B cell (primary cell): ENCODE data around the gene WNT11. TPM values are rescaled to one million over a fixed set of nuclear protein-coding genes. Genes with fewer than 3 reads are reported as not detected.

Source experiments
- ATAC-seq: fragments of 200-7000 bp; cut with Tn5 transposase; one replicate; pipeline ENCODE4 v1.10.0; 2021; ENCODE audit warnings: low read depth, mild to moderate bottlenecking, moderate number of reproducible peaks, moderate library complexity
- CTCF ChIA-PET: fragments of 350-600 bp; sonication (Branson Sonifier 250); formaldehyde crosslinking; loops from one replicate; lab custom pipeline; 2021; ENCODE audit warnings: antibody characterized with exemption, inconsistent platforms; lab: Charles Lee
- POLR2A ChIA-PET: fragments of 350-600 bp; sonication (Branson Sonifier 250); formaldehyde crosslinking; loops from one replicate; lab custom pipeline; 2021; ENCODE audit warnings: antibody characterized with exemption; lab: Charles Lee
- DNase-seq: peaks from one replicate; pipeline ENCODE4 v3.0.0; 2013
- H2AFZ ChIP-seq: 2 replicates; pipeline ENCODE4 v1.6.1; 2012; ENCODE audit warnings: mild to moderate bottlenecking, low read depth, low read length; ENCODE audit not compliant: insufficient read depth, poor library complexity, severe bottlenecking
- H3K27ac ChIP-seq, 2 donors: 1 replicate in 1 of 2; 2 replicates in 1 of 2; pipeline ENCODE4 v1.5.1; 2012 to 2013; ENCODE audit warnings: low read length in 2 of 2, mild to moderate bottlenecking in 2 of 2, moderate library complexity in 1 of 2
- H3K27me3 ChIP-seq, 4 experiments: fragments of 200-600 bp in 1 of 4; sonication (generic) in 1 of 4; replicated peaks in 1 of 4; 1 replicate in 2 of 4; 2 replicates in 2 of 4; pipeline versions ENCODE4 v1.6.1 to v1.7.0; 2013 to 2016; ENCODE audit warnings: low read length in 3 of 4, mild to moderate bottlenecking in 2 of 4, mixed read lengths in 1 of 4, moderate library complexity in 1 of 4; ENCODE audit not compliant: insufficient read depth in 4 of 4, control insufficient read depth in 3 of 4; ENCODE audit errors: control extremely low read depth in 1 of 4
- H3K36me3 ChIP-seq, 2 experiments: replicated peaks in 1 of 2; 1 replicate in 1 of 2; 2 replicates in 1 of 2; pipeline versions ENCODE4 v1.6.1 to v1.7.1; 2013; ENCODE audit warnings: low read length in 1 of 2; ENCODE audit not compliant: insufficient read depth in 2 of 2, control insufficient read depth in 1 of 2; ENCODE audit errors: control extremely low read depth in 1 of 2, extremely low read depth in 1 of 2
- H3K4me1 ChIP-seq, 2 donors: fragments of 200-600 bp in 1 of 2; sonication (generic) in 1 of 2; 1 replicate in 1 of 2; 2 replicates in 1 of 2; pipeline versions ENCODE4 v1.5.1 to v1.6.1; 2013 to 2017; ENCODE audit warnings: low read length in 2 of 2; ENCODE audit not compliant: control insufficient read depth in 2 of 2, insufficient read depth in 2 of 2
- H3K4me2 ChIP-seq: replicated peaks from 2 replicates; pipeline ENCODE3; 2012; ENCODE audit warnings: mild to moderate bottlenecking, low read depth, low read length; ENCODE audit not compliant: poor library complexity, severe bottlenecking
- H3K4me3 ChIP-seq, 5 experiments: fragments of 200-600 bp in 1 of 5; sonication (generic) in 1 of 5; 1 replicate in 3 of 5; 2 replicates in 2 of 5; pipeline versions ENCODE4 v1.5.1 to v1.7.0; 2011 to 2016; ENCODE audit warnings: low read length in 4 of 5, mild to moderate bottlenecking in 4 of 5, low read depth in 2 of 5, control low read depth in 1 of 5, moderate library complexity in 1 of 5; ENCODE audit not compliant: insufficient read depth in 1 of 5; ENCODE audit errors: control extremely low read depth in 1 of 5, extremely low read depth in 1 of 5
- H3K79me2 ChIP-seq: fragments of 200-600 bp; sonication (generic); one replicate; pipeline ENCODE4 v1.6.0; 2016; ENCODE audit warnings: low read length; ENCODE audit not compliant: control insufficient read depth, insufficient read depth
- H3K9ac ChIP-seq: fragments of 200-600 bp; sonication (generic); 2 replicates; pipeline ENCODE4 v1.6.1; 2017; ENCODE audit warnings: mild to moderate bottlenecking, low read length, moderate library complexity
- H3K9me3 ChIP-seq, 3 donors: one replicate each; pipeline versions ENCODE4 v1.6.1 to v1.7.1; 2013; ENCODE audit warnings: low read length in 2 of 3; ENCODE audit not compliant: control insufficient read depth in 2 of 3, insufficient read depth in 1 of 3; ENCODE audit errors: control extremely low read depth in 1 of 3
- H4K20me1 ChIP-seq: 2 replicates; pipeline ENCODE4 v1.6.0; 2012; ENCODE audit warnings: mild to moderate bottlenecking, low read length; ENCODE audit not compliant: insufficient read depth, control insufficient read depth, poor library complexity, severe bottlenecking
- H3K27ac Mint-ChIP-seq: one replicate; pipeline ENCODE4 v1.8.0; 2021; ENCODE audit warnings: mixed read lengths
- H3K27me3 Mint-ChIP-seq: one replicate; pipeline ENCODE4 v1.8.0; 2021; ENCODE audit warnings: mixed read lengths
- H3K4me1 Mint-ChIP-seq: one replicate; pipeline ENCODE4 v1.8.0; 2021; ENCODE audit warnings: mixed read lengths
- H3K4me3 Mint-ChIP-seq: one replicate; pipeline ENCODE4 v1.8.0; 2021; ENCODE audit warnings: mixed read lengths
- H3K9me3 Mint-ChIP-seq: one replicate; pipeline ENCODE4 v1.8.0; 2022; ENCODE audit warnings: mixed read lengths; ENCODE audit not compliant: insufficient read depth
- CTCF ChIP-seq: fragments of 200-600 bp; IDR thresholded peaks from one replicate; pipeline ENCODE4 v1.8.0; 2022; ENCODE audit warnings: antibody characterized with exemption, mild to moderate bottlenecking
- EZH2 ChIP-seq: IDR thresholded peaks from 2 replicates; pipeline ENCODE4 v1.6.1; 2012; ENCODE audit warnings: borderline replicate concordance, low read depth, mild to moderate bottlenecking, moderate library complexity, low read length; ENCODE audit not compliant: insufficient read depth, poor library complexity, severe bottlenecking
- WGBS: methylation state at CpG from one replicate; pipeline ENCODE4 v1.1.5; 2013; ENCODE audit warnings: missing lambda C conversion rate; ENCODE audit not compliant: insufficient coverage; 5-methylcytosine and 5-hydroxymethylcytosine counted together
- intact Hi-C: fragments of 100-400 bp; cut with micrococcal nuclease; formaldehyde crosslinking; loops from one replicate; pipeline ENCODE4 v1.10.0; 2022
- polyA plus RNA-seq: library from polyadenylated mRNA; depleted of rRNA; stranded (reverse); fragments of >200 nt; gene quantifications from 2 replicates; pipeline ENCODE4 v1.2.3, GENCODE V29; 2012
- total RNA-seq, 2 donors: library from RNA; stranded (reverse); fragments of 120-200 nt in 1 of 2; gene quantifications; 1 replicate in 1 of 2; 2 replicates in 1 of 2; pipeline versions ENCODE4 v1.2.3 to v1.2.4, GENCODE V29; 2013 to 2022

Gene WNT11
- total and polyA plus RNA-seq, 2 donors (not counting 1 experiment from before 2014, with no cell fraction given) = 0.39 TPM; not detected in 1

- H3K4me2 ChIP-seq = no peak overlapping the region
- intact Hi-C loops = no loop called here
- no peak overlapping the region for H3K27ac ChIP-seq
- ATAC-seq = no peak
- H3K79me2 ChIP-seq = no peaks in the 10 kb centered on the region
- no peak for TF ChIP-seq CTCF
- no peak for TF ChIP-seq EZH2
- no peaks in the 10 kb centered on the region for H3K36me3 ChIP-seq
- H3K4me1 ChIP-seq = peaks cover 0 to 8% of the 10 kb centered on the region in 2 donors
- no peaks in the 10 kb centered on the region for H3K27me3 ChIP-seq
- no peaks in the 10 kb centered on the region for H4K20me1 ChIP-seq
- POLR2A ChIA-PET = no interaction called here
- H3K9ac ChIP-seq = no peak overlapping the region
- CTCF ChIA-PET = no interaction called here
- Mint-ChIP-seq H3K9me3 (no peaks in the 10 kb centered on the region), H3K27me3 (no peaks in the 10 kb centered on the region), H3K4me3 (no peak overlapping the region), H3K27ac (no peak overlapping the region), H3K4me1 (peaks cover 10% of the 10 kb centered on the region)
- 93% methylated on average over 7 of the region's 7 CpGs for WGBS
- H3K4me3 ChIP-seq = no peak overlapping the region
- H3K9me3 ChIP-seq = no peaks in the 10 kb centered on the region
- no peak overlapping the region for H2AFZ ChIP-seq
- no peak for DNase-seq
Observed at GRCh38 chr11:76240666-76241065, 34.4 kb upstream of the WNT11 start.

- no peaks in the 10 kb centered on the region for H3K36me3 ChIP-seq
- H3K4me1 Mint-ChIP-seq = peaks cover 12% of the 10 kb centered on the region
- no peaks in the 10 kb centered on the region for H3K9me3 Mint-ChIP-seq
- H3K27ac Mint-ChIP-seq = no peak overlapping the region
- CTCF ChIA-PET = interaction anchor here (0.7 kb wide), 1 partner anchor 8 kb away, joined by 3 read pairs; no protein-coding TSS in a partner anchor
- no peak overlapping the region for H2AFZ ChIP-seq
- no peaks in the 10 kb centered on the region for H3K27me3 Mint-ChIP-seq
- intact Hi-C loops = no loop called here
- H3K4me3 Mint-ChIP-seq = no peak overlapping the region
- 97% methylated on average over 4 of the region's 7 CpGs for WGBS
- H3K4me3 ChIP-seq = no peak overlapping the region
- POLR2A ChIA-PET = interaction anchor here (0.5 kb wide), 1 partner anchor 416 kb away, joined by 5 read pairs; no protein-coding TSS in a partner anchor
- no peak overlapping the region for H3K27ac ChIP-seq
- DNase-seq (no peak), ATAC-seq (no peak)
- no peaks in the 10 kb centered on the region for H3K27me3 ChIP-seq
- H4K20me1 ChIP-seq = no peaks in the 10 kb centered on the region
- no peaks in the 10 kb centered on the region for H3K79me2 ChIP-seq
- peaks cover 0 to 8% of the 10 kb centered on the region in 2 donors for H3K4me1 ChIP-seq
- H3K9ac ChIP-seq = no peak overlapping the region
- H3K9me3 ChIP-seq = no peaks in the 10 kb centered on the region
- TF ChIP-seq CTCF (no peak), EZH2 (no peak)
- no peak overlapping the region for H3K4me2 ChIP-seq
Observed at GRCh38 chr11:76240161-76240540, 33.8 kb upstream of the WNT11 start.
